Measurements from ENCODE around the gene CYTL1.

CYTL1 gene

GRCh38 chr4:5045097-5045496 is 25.8 kb upstream of the CYTL1 start:
- no peak for DNase-seq
- no peak overlapping the region for H3K4me3 ChIP-seq (ENCODE audit: low read depth, low read length)
- no peaks in the 10 kb centered on the region for H3K36me3 ChIP-seq
- no peak for TF ChIP-seq CTCF (IDR thresholded peaks at IDR 0.05; ENCODE audit: low read depth, low read length)
- H3K27me3 ChIP-seq = no peaks in the 10 kb centered on the region; the same call in none of the 2 replicates
- no peaks in the 10 kb centered on the region for H3K9me3 ChIP-seq
- H3K4me1 ChIP-seq = no peaks in the 10 kb centered on the region

- Histone ChIP-seq H3K4me1 (no peaks in the 10 kb centered on the region), H3K36me3 (no peaks in the 10 kb centered on the region), H3K4me3 (ENCODE audit: low read depth, low read length) (no peak overlapping the region), H3K9me3 (no peaks in the 10 kb centered on the region), H3K27me3 (no peaks in the 10 kb centered on the region; the same call in none of the 2 replicates)
- no peak for TF ChIP-seq CTCF (IDR thresholded peaks at IDR 0.05; ENCODE audit: low read depth, low read length)
- DNase-seq = no peak
Measured at GRCh38 chr4:5044341-5044740, 25.1 kb upstream of the CYTL1 start.

GRCh38 chr4:5043579-5043978 is 24.3 kb upstream of the CYTL1 start:
- Histone ChIP-seq H3K4me1 (no peaks in the 10 kb centered on the region), H3K27me3 (no peaks in the 10 kb centered on the region; the same call in none of the 2 replicates), H3K9me3 (no peaks in the 10 kb centered on the region), H3K36me3 (no peaks in the 10 kb centered on the region), H3K4me3 (ENCODE audit: low read depth, low read length) (no peak overlapping the region)
- no peak for TF ChIP-seq CTCF (IDR thresholded peaks at IDR 0.05; ENCODE audit: low read depth, low read length)
- DNase-seq = no peak

- no peaks in the 10 kb centered on the region for H3K36me3 ChIP-seq
- DNase-seq = no peak
- no peaks in the 10 kb centered on the region; the same call in none of the 2 replicates for H3K27me3 ChIP-seq
- no peaks in the 10 kb centered on the region for H3K4me1 ChIP-seq
- TF ChIP-seq CTCF (IDR thresholded peaks at IDR 0.05; ENCODE audit: low read depth, low read length) = no peak
- H3K9me3 ChIP-seq = no peaks in the 10 kb centered on the region
- H3K4me3 ChIP-seq (ENCODE audit: low read depth, low read length) = no peak overlapping the region
Measured at GRCh38 chr4:5041699-5042098, 22.4 kb upstream of the CYTL1 start.

GRCh38 chr4:5040856-5041620 is 21.8 kb upstream of the CYTL1 start:
- Histone ChIP-seq H3K36me3 (no peaks in the 10 kb centered on the region), H3K4me3 (ENCODE audit: low read depth, low read length) (no peak overlapping the region), H3K27me3 (no peaks in the 10 kb centered on the region; the same call in none of the 2 replicates), H3K4me1 (no peaks in the 10 kb centered on the region), H3K9me3 (no peaks in the 10 kb centered on the region)
- no peak for TF ChIP-seq CTCF (IDR thresholded peaks at IDR 0.05; ENCODE audit: low read depth, low read length)
- no peak for DNase-seq

GRCh38 chr4:5039800-5040199 is 20.5 kb upstream of the CYTL1 start:
- H3K36me3 ChIP-seq = no peaks in the 10 kb centered on the region
- H3K9me3 ChIP-seq = no peaks in the 10 kb centered on the region
- no peak for TF ChIP-seq CTCF (IDR thresholded peaks at IDR 0.05; ENCODE audit: low read depth, low read length)
- H3K4me1 ChIP-seq = no peaks in the 10 kb centered on the region
- no peak for DNase-seq
- H3K27me3 ChIP-seq = no peaks in the 10 kb centered on the region; the same call in 1 of the 2 replicates
- H3K4me3 ChIP-seq (ENCODE audit: low read depth, low read length) = no peak overlapping the region
